Stomach (tissue), 4 donors: ENCODE results near the gene GRIA4.

Source experiments
- CTCF ChIP-seq, 7 experiments: fragments of 450-650 bp in 4 of 7; fragments of 200-600 bp in 3 of 7; sonication (generic) in 3 of 7; IDR thresholded peaks; one replicate each; pipeline ENCODE4 v1.5.1; 2016 to 2019; ENCODE audit warnings: antibody characterized with exemption in 7 of 7, control low read depth in 2 of 7, mild to moderate bottlenecking in 1 of 7
- POLR2A ChIP-seq, 4 donors: fragments of 450-650 bp; IDR thresholded peaks; one replicate each; pipeline ENCODE4 v1.6.1; 2016; ENCODE audit warnings: antibody characterized with exemption in 4 of 4, control low read depth in 2 of 4, mild to moderate bottlenecking in 1 of 4, moderate library complexity in 1 of 4
- POLR2AphosphoS5 ChIP-seq, 3 donors: sonication (generic); formaldehyde crosslinking; IDR thresholded peaks; one replicate each; pipeline ENCODE4 v1.6.1; 2016; ENCODE audit warnings: antibody characterized with exemption in 3 of 3

- TF ChIP-seq POLR2A (IDR thresholded peaks at IDR 0.05) (no peak), POLR2AphosphoS5 (IDR thresholded peaks at IDR 0.05) (no peak), CTCF (IDR thresholded peaks at IDR 0.05) (no peak)
Measured at GRCh38 chr11:105720096-105720495, 110.2 kb downstream of the GRIA4 start.
